Mammary epithelial cell (primary cell): Measurements from ENCODE around the gene SBNO2.

Experiments
- EZH2 ChIP-seq: IDR thresholded peaks from 2 replicates; pipeline ENCODE4 v1.6.1; 2012; ENCODE audit warnings: low read length, inconsistent platforms, borderline replicate concordance
- TF ChIP-seq, protein P1 (sequence below), 2 donors: IDR thresholded peaks in 1 of 2; conservative IDR thresholded peaks in 1 of 2; 2 replicates each; pipeline ENCODE4 v1.5.1; 2011 to 2012; ENCODE audit warnings: inconsistent platforms in 2 of 2, low read length in 2 of 2, mild to moderate bottlenecking in 2 of 2, control low read depth in 1 of 2, low read depth in 1 of 2; ENCODE audit not compliant: insufficient read depth in 1 of 2; ENCODE audit errors: extremely low read depth in 1 of 2

DNA sequence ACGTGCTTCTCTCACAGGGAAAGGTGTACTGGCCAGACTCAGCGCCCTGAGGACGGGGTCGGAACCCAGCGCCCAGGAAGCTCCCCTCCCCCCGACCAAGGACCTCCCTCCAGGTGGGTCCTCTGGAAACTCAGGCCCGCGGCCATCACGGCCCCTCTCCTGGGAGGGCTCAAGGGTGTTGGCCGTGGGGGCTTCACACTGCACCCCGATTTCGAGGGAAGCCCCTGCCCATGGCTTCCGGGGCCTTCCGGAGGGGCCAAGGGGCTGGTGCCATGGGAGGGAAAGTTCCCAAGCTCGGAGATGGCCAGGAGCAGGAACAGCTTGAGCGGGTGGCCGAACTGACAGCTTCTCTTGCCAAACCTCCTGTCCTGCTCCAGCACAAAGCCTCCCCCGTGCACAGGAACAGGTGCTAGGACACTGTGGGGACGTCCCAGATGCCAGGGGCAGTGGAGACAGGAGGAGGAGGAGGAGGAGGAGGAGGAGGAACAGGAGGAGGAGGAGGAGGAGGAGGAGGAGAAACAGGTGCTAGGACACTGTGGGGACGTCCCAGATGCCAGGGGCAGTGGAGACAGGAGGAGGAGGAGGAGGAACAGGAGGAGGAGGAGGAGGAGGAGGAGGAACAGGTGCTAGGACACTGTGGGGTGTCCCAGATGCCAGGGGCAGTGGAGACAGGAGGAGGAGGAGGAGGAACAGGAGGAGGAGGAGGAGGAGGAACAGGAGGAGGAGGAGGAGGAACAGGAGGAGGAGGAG is 10.0 kb downstream of the SBNO2 start:
- TF ChIP-seq, protein P1, sequence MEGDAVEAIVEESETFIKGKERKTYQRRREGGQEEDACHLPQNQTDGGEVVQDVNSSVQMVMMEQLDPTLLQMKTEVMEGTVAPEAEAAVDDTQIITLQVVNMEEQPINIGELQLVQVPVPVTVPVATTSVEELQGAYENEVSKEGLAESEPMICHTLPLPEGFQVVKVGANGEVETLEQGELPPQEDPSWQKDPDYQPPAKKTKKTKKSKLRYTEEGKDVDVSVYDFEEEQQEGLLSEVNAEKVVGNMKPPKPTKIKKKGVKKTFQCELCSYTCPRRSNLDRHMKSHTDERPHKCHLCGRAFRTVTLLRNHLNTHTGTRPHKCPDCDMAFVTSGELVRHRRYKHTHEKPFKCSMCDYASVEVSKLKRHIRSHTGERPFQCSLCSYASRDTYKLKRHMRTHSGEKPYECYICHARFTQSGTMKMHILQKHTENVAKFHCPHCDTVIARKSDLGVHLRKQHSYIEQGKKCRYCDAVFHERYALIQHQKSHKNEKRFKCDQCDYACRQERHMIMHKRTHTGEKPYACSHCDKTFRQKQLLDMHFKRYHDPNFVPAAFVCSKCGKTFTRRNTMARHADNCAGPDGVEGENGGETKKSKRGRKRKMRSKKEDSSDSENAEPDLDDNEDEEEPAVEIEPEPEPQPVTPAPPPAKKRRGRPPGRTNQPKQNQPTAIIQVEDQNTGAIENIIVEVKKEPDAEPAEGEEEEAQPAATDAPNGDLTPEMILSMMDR (conservative IDR thresholded peaks at IDR 0.05 in 1 of 2, IDR thresholded peaks at IDR 0.05 in 1 of 2; ENCODE audit: extremely low read depth in 1 of 2, insufficient read depth in 1 of 2, low read depth in 1 of 2, low read length in 2 of 2), result no peak
- no peak for TF ChIP-seq EZH2
